ENCODE results near the gene SPIRE2. TPM values are rescaled to one million over a fixed set of nuclear protein-coding genes. Genes with fewer than 3 reads are reported as not detected.
A peak's percentile ranks its signal among the peaks of the same experiment; 100 is the strongest.

Gene SPIRE2
- total and polyA plus RNA-seq, 9 of the 15 experiments (the other 6 are each of a cell fraction or from before 2014, with no cell fraction given) = 0.70 to 7.5 (median 4.6) TPM

GRCh38 chr16:89860747-89861304, 32.6 kb downstream of the SPIRE2 start (continued):
- no peak for TF ChIP-seq FOXM1 (IDR thresholded peaks at IDR 0.05; ENCODE audit: low read depth)
- no peak for TF ChIP-seq FOXM1 (CRISPR knock-in tag; IDR thresholded peaks at IDR 0.05; ENCODE audit: low read depth)
- peak; percentile 89 for TF ChIP-seq DEAF1 (CRISPR knock-in tag; IDR thresholded peaks at IDR 0.05)
- no peak for TF ChIP-seq ZNF707 (CRISPR knock-in tag; conservative IDR thresholded peaks at IDR 0.05)
- no peak for TF ChIP-seq JUNB (CRISPR knock-in tag; conservative IDR thresholded peaks at IDR 0.05)
- TF ChIP-seq, protein P1, sequence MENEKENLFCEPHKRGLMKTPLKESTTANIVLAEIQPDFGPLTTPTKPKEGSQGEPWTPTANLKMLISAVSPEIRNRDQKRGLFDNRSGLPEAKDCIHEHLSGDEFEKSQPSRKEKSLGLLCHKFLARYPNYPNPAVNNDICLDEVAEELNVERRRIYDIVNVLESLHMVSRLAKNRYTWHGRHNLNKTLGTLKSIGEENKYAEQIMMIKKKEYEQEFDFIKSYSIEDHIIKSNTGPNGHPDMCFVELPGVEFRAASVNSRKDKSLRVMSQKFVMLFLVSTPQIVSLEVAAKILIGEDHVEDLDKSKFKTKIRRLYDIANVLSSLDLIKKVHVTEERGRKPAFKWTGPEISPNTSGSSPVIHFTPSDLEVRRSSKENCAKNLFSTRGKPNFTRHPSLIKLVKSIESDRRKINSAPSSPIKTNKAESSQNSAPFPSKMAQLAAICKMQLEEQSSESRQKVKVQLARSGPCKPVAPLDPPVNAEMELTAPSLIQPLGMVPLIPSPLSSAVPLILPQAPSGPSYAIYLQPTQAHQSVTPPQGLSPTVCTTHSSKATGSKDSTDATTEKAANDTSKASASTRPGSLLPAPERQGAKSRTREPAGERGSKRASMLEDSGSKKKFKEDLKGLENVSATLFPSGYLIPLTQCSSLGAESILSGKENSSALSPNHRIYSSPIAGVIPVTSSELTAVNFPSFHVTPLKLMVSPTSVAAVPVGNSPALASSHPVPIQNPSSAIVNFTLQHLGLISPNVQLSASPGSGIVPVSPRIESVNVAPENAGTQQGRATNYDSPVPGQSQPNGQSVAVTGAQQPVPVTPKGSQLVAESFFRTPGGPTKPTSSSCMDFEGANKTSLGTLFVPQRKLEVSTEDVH (IDR thresholded peaks at IDR 0.05; ENCODE audit: low read depth, partially characterized antibody) = no peak
- TF ChIP-seq, protein P2, sequence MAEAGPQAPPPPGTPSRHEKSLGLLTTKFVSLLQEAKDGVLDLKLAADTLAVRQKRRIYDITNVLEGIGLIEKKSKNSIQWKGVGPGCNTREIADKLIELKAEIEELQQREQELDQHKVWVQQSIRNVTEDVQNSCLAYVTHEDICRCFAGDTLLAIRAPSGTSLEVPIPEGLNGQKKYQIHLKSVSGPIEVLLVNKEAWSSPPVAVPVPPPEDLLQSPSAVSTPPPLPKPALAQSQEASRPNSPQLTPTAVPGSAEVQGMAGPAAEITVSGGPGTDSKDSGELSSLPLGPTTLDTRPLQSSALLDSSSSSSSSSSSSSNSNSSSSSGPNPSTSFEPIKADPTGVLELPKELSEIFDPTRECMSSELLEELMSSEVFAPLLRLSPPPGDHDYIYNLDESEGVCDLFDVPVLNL (CRISPR knock-in tag; IDR thresholded peaks at IDR 0.05; ENCODE audit: low read depth) = no peak; the same call in 1 of the 2 replicates
- TF ChIP-seq TFAP4 (CRISPR knock-in tag; IDR thresholded peaks at IDR 0.05; ENCODE audit: borderline replicate concordance) = peak; percentile 74
- TF ChIP-seq ZNF174 (CRISPR knock-in tag; IDR thresholded peaks at IDR 0.05) = no peak
- no peak for TF ChIP-seq EP400 (IDR thresholded peaks at IDR 0.05)
- TF ChIP-seq, protein P3, sequence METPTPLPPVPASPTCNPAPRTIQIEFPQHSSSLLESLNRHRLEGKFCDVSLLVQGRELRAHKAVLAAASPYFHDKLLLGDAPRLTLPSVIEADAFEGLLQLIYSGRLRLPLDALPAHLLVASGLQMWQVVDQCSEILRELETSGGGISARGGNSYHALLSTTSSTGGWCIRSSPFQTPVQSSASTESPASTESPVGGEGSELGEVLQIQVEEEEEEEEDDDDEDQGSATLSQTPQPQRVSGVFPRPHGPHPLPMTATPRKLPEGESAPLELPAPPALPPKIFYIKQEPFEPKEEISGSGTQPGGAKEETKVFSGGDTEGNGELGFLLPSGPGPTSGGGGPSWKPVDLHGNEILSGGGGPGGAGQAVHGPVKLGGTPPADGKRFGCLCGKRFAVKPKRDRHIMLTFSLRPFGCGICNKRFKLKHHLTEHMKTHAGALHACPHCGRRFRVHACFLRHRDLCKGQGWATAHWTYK (CRISPR knock-in tag; IDR thresholded peaks at IDR 0.05) = no peak
- TF ChIP-seq HMGXB4 (CRISPR knock-in tag; IDR thresholded peaks at IDR 0.05) = no peak
- TF ChIP-seq, protein P4, sequence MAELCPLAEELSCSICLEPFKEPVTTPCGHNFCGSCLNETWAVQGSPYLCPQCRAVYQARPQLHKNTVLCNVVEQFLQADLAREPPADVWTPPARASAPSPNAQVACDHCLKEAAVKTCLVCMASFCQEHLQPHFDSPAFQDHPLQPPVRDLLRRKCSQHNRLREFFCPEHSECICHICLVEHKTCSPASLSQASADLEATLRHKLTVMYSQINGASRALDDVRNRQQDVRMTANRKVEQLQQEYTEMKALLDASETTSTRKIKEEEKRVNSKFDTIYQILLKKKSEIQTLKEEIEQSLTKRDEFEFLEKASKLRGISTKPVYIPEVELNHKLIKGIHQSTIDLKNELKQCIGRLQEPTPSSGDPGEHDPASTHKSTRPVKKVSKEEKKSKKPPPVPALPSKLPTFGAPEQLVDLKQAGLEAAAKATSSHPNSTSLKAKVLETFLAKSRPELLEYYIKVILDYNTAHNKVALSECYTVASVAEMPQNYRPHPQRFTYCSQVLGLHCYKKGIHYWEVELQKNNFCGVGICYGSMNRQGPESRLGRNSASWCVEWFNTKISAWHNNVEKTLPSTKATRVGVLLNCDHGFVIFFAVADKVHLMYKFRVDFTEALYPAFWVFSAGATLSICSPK (IDR thresholded peaks at IDR 0.05; ENCODE audit: borderline replicate concordance) = no peak

Data from K562 (cell line).